Hematopoietic multipotent progenitor cell (in vitro differentiated cells): ENCODE measurements around the gene CCR6. TPM values are rescaled to one million over a fixed set of nuclear protein-coding genes. Genes with fewer than 3 reads are reported as not detected.

ENCODE experiments used
- DNase-seq, 3 donors: peaks; one replicate each; pipeline ENCODE4 v3.0.0-alpha.2; 2011 to 2015; ENCODE audit warnings: low read depth in 2 of 3, low spot score in 2 of 3
- total RNA-seq: library from RNA; depleted of rRNA; stranded (reverse); fragments of >200 nt; gene quantifications from one replicate; pipeline ENCODE4 v1.2.3, GENCODE V29; 2012

The CCR6 gene
- total RNA-seq, 1 donor = 0.54 TPM

DNA sequence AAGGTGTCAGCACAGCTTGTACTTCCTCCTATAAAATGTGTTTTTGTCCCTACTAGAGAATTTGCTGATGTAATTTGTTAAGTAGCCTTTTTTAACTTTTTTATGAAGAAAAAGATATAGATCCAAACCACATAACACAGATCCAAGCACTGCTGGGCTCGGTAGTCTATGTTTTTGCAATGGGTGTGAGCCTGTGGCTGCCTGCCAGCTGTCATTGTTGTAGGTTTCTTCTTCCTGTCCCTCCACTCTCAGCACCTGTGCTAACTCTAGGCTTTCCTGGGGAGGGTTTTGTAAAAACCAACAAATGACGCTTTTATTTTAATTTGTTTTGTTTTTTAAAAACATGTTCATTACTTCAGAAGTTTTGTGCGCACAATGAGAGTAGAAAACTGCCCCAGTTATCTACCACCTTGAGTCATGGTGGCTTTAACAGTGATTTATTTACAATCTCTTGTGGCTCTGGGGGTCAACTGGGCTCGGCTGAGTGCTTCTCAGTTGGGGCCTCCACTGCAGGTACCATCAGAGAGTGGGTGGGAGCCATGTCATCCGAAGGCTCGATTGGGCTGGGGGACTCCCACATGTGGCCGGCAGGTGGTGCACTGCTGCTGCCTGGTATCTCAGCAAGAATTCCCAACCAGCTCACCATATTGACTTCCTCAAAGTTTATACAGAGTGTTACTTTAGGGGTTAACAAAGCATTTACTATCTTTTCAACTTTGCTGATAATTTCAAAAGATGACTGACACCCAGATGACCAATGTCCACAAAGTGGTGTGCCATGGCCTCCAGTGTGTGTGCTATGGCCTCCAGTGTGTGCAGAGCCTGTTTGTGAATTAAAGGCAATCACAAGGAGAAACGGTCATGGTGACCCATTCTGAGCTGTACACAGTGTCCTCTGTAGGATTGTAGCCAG lies 3.0 kb upstream of the CCR6 start:
- no peak for DNase-seq

GRCh38 chr6:167120583-167120903 lies 2.4 kb upstream of the CCR6 start:
- no peak for DNase-seq

DNA sequence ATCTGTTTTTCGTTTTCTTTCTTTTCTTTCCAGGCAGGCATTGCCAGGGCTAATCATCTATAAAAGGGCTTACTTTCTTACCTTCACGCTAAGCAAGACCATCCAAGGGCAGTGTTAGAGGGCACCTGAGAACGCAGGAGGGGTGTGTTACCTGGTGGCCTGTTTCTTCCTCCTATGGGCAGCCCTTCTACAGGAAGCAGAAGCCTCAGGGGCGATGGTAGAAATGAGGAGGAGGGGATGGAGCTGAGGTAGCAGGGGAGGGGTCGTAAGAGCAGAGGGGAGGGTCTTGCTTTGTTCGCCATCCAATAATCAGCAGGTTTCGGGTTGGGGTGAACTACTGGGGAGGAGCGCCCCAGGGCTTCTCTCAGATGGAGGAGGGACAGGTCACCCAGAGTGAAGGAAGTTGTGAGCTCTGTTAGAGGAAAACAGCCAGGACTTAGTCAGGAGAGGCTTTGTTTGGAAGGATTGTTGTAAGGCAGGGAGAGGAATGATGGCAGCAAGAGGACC lies 1.5 kb upstream of the CCR6 start:
- no peak for DNase-seq

- no peak for DNase-seq
Measured at GRCh38 chr6:167122041-167122826, 662 bp upstream of the CCR6 start.

GRCh38 chr6:167124753-167125152 lies 1.9 kb downstream of the CCR6 start:
- DNase-seq = no peak

DNA sequence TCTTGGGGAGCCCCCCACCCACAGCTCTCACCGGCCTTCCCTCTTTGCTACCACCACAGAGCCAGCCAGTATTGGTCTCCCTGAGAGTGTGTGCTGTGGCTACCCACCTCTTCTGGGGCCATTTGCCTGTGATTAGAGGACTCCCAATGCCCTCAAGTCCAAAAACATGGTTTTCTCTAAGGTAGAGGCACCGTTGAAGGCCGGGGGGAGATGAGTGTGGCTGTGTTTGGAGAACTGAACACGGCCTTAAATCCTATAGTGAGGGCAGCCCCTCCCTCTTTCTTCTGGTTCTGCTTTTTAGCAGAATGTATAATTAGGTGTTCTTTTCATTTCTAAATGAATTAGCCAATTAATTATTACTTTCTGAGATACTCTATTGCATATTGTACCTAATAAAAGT lies 2.5 kb downstream of the CCR6 start:
- peak in 1 of 3 donors; percentile 42 for DNase-seq

- no peak for DNase-seq
Measured at GRCh38 chr6:167125855-167126349, 3.0 kb downstream of the CCR6 start.

GRCh38 chr6:167127785-167128531 lies 5.1 kb downstream of the CCR6 start:
- no peak for DNase-seq

- DNase-seq = no peak
Measured at GRCh38 chr6:167129159-167129558, 6.3 kb downstream of the CCR6 start.

DNA sequence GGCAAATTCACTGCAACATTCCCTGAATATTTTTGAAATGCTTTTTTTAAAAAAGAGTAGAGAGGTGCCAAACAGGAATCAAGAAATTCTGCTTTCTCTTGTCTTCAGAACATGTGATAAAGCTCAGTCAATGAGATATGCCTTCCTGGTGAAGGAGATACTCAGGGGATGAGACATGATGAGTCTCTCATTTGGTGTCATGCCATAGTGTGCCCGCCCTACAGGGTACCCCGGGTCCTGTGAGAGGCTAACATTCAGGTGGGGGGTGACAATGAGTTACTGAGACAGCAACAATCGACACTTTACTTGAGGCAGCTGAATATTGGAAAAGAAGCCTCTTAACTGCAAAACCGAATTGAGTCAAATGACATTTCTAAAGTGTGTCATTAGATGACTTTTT lies 6.7 kb downstream of the CCR6 start:
- DNase-seq = no peak

GRCh38 chr6:167130008-167130677 lies 7.2 kb downstream of the CCR6 start:
- no peak for DNase-seq

GRCh38 chr6:167130712-167131684 lies 8.1 kb downstream of the CCR6 start:
- DNase-seq = no peak

GRCh38 chr6:167134448-167135328 lies 11.8 kb downstream of the CCR6 start:
- no peak for DNase-seq

GRCh38 chr6:167136376-167136775 lies 13.5 kb downstream of the CCR6 start:
- DNase-seq = no peak

- DNase-seq = peak in 1 of 3 donors; percentile 47
Measured at GRCh38 chr6:167137081-167137480, 14.2 kb downstream of the CCR6 start.

- no peak for DNase-seq
Measured at GRCh38 chr6:167137881-167138280, 15.0 kb downstream of the CCR6 start.

DNA sequence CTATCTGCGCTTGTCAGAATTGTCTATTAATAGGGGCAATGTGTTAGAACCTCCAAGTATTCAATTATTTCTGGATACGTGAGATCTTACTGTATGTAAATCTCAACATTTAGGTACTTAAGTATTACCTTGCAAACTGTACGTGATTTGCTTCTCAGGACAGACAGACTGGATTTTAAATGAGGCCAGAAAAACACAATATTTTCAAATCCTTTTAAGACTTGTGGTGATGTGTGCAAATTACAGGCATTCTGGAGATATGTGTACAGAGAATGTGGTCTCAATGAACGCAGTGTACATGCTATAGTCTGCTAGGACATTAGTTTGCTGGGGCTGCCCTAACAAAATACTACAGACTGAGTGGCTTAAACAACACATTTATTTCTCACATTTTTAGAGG lies 16.9 kb downstream of the CCR6 start:
- DNase-seq = no peak
